Rectal smooth muscle tissue (tissue), 1 donor: ENCODE data around the gene TPSAB1.
"Not testable (repeated sequence)": the region's sequence is repeated elsewhere in the genome, so short reads cannot be mapped to it uniquely, and the experiment has no call there.

Source experiments
- H3K27ac ChIP-seq: one replicate; pipeline ENCODE4 v1.7.0; 2013; ENCODE audit warnings: low read depth, low read length, inconsistent platforms
- H3K27me3 ChIP-seq: one replicate; pipeline ENCODE4 v1.7.0; 2013; ENCODE audit warnings: low read length; ENCODE audit not compliant: control insufficient read depth, insufficient read depth
- H3K36me3 ChIP-seq: one replicate; pipeline ENCODE4 v1.7.0; 2013; ENCODE audit warnings: low read length; ENCODE audit not compliant: control insufficient read depth, insufficient read depth
- H3K4me1 ChIP-seq: one replicate; pipeline ENCODE4 v1.7.0; 2013; ENCODE audit warnings: low read length; ENCODE audit not compliant: control insufficient read depth, insufficient read depth
- H3K4me3 ChIP-seq: one replicate; pipeline ENCODE4 v1.7.0; 2013; ENCODE audit warnings: low read length
- H3K9ac ChIP-seq: one replicate; pipeline ENCODE4 v1.7.0; 2013; ENCODE audit warnings: low read length

Gene TPSAB1

DNA sequence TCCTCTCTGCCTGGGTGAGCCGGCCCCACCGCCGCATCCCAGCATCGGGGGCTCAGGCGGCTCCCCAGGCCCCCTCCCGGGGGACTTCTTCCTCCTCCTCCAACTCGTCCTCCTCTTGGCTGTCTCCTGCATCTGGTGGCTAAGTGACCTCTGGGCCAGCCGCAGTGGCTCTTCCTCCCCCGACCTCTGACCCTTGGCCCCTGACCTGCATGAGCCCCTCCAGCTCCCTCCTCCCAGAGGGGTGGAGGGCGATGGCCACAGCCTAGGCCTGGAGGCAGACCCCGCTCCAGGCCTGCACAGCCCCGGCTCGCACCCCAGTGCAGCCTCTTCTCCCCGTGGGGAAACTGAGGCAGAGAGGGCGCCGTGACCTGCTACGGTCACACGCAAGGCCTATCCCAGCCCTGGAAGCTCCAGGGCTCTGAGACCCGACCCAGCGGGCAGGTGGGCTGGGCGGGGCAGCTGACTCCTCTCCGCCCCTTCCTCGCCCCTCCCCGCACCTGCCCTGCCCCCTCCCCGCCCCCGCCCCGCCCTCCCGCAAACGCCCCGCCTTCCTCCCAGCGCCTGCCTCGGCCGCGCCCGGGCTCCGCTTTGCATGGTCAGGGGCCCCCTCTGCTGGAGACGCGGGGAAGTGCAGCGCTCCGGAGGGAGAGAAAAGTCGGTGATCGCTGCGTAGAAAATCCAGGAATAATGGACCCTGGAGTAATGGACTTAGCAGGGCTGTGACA, 8.7 kb downstream of the TPSAB1 start:
- H3K36me3 ChIP-seq, H3K9ac ChIP-seq, H3K4me1 ChIP-seq, H3K27ac ChIP-seq, H3K4me3 ChIP-seq, H3K27me3 ChIP-seq: not testable (repeated sequence)

DNA sequence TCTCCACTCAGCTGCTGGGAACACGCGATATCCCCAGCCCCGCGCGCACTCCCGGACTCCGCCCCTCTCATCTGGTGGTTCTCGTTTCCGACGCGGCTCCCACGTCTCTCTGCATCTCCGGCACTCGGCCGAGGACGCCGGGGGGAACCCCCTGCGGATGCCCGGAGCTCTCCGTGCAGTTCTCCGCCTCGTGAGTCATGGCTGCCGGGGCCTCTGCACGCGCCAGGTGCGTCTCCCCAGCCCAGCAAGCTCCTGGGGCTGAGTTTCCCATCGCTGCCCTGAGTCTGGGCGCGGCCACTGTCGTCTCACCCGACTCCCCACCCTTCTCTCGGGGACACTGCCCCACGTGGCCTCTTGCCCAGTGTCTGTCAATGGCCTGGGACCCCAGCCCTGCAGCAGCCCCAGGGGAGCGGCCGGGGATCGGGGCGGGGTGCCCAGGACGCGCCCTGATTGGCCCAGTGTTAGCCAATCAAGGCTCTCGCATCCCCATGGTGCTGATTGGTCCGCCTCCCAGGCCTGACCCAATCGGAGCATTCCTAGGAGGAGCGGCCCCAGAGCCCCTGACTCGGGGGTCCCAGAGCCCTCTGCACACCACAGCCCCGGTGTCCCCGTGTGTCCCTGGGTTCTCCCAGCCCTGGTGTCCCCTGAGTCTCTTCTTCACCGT, 13.3 kb downstream of the TPSAB1 start:
- H3K4me3 ChIP-seq, H3K36me3 ChIP-seq: not testable (repeated sequence)

DNA sequence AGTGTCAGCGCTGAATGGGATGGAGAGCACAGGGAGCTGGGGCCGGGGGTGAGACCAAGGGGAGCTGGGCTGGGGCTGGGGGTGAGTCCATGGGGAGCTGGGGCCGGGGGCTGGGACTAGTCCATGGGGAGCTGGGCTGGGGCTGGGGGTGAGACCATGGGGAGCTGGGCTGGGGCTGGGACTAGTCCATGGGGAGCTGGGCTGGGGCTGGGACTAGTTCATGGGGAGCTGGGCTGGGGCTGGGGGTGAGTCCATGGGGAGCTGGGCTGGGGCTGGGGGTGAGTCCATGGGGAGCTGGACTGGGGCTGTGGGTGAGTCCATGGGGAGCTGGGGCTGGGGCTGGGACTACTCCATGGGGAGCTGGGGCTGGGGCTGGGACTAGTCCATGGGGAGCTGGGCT, 14.3 kb downstream of the TPSAB1 start:
- not testable (repeated sequence) for H3K9ac ChIP-seq, H3K27me3 ChIP-seq, H3K27ac ChIP-seq, H3K4me3 ChIP-seq, H3K4me1 ChIP-seq, H3K36me3 ChIP-seq

More for the DNA sequence above, 13.3 kb downstream of the TPSAB1 start:
- H3K4me1 ChIP-seq, H3K9ac ChIP-seq, H3K27me3 ChIP-seq, H3K27ac ChIP-seq: not testable (repeated sequence)

DNA sequence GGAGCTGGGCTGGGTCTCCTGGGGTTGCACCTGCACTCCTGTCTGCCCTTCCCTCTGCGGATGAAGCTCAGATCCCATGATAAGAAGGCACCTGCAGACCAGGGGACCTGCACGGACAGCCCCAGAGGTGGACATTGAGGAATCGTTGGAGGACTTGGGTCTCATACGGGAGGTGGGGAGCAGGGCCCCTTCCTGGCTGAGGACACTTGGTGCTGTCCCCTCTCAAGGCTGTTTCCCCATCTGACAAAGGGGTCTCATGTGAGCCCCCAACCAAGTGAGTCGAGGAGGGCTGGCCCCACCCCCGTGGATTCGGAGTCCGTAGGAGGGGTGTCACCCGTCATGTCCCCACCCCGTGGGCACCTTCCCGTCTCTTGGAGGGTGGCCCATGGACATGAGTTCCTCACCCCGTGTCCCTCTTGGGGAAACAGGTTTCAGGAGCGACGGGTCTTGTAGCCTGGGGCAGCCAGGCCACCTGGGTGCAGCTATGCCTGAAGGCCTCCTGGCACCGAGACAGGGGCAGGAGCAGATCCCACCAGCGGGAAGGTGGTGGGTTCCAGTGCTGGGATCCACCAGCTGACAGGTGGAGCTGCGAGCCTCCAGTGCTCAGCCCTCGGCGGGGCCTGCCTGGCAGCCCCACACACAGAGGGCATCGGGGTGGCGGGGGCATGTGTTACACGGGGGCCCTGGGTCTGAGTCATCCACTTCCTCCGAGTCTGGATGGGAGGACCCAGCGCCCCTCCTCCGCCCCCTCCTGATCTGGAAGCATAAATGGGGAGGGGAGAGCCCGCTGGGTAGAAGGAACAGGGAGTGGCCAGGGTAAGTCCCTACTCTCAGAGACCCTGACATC, 15.0 kb downstream of the TPSAB1 start, which contains the start of gene TPSD1:
Gene TPSD1, plus strand, starts transcription at position 794 of the 847 bp plus-strand sequence. CDS start 212 bp downstream, outside the sequence.
- not testable (repeated sequence) for H3K27ac ChIP-seq, H3K27me3 ChIP-seq, H3K4me1 ChIP-seq, H3K36me3 ChIP-seq, H3K9ac ChIP-seq, H3K4me3 ChIP-seq

DNA sequence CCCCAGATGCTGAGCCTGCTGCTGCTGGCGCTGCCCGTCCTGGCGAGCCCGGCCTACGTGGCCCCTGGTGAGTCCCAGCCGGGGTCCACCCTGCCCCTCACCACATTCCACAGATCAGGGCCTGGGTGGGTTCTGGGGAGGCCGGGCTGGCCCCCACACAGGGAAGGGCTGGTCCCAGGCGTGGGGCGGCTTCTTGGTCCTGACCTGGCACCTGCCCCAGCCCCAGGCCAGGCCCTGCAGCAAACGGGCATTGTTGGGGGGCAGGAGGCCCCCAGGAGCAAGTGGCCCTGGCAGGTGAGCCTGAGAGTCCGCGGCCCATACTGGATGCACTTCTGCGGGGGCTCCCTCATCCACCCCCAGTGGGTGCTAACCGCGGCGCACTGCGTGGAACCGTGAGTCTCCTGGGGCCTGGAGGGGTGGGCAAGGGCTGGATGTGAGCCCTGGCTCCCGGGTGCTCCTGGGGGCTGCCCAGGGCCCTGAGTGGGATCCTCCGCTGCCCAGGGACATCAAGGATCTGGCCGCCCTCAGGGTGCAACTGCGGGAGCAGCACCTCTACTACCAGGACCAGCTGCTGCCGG, 15.9 kb downstream of the TPSAB1 start:
- not testable (repeated sequence) for H3K36me3 ChIP-seq, H3K27me3 ChIP-seq, H3K4me3 ChIP-seq, H3K4me1 ChIP-seq, H3K27ac ChIP-seq, H3K9ac ChIP-seq

DNA sequence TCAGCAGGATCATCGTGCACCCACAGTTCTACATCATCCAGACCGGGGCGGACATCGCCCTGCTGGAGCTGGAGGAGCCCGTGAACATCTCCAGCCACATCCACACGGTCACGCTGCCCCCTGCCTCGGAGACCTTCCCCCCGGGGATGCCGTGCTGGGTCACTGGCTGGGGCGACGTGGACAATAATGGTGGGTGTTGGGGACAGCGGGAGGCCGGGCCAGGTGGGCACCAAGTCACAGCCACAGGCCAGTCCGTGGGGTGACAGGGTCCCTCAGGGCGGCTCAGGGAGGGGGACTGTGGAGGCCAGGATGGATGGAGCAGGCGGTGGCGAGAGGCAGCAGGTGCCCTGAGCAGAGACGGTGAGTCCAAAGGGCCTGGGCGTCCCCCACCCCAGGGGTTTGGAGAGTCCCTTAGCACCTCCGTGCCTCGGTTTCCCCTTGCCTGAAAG, 16.4 kb downstream of the TPSAB1 start:
- Histone ChIP-seq H3K9ac (no peak overlapping the region), H3K4me1 (no peaks in the 10 kb centered on the region), H3K36me3 (no peaks in the 10 kb centered on the region), H3K4me3 (no peak overlapping the region), H3K27me3 (peaks cover 11% of the 10 kb centered on the region), H3K27ac (no peak overlapping the region)

DNA sequence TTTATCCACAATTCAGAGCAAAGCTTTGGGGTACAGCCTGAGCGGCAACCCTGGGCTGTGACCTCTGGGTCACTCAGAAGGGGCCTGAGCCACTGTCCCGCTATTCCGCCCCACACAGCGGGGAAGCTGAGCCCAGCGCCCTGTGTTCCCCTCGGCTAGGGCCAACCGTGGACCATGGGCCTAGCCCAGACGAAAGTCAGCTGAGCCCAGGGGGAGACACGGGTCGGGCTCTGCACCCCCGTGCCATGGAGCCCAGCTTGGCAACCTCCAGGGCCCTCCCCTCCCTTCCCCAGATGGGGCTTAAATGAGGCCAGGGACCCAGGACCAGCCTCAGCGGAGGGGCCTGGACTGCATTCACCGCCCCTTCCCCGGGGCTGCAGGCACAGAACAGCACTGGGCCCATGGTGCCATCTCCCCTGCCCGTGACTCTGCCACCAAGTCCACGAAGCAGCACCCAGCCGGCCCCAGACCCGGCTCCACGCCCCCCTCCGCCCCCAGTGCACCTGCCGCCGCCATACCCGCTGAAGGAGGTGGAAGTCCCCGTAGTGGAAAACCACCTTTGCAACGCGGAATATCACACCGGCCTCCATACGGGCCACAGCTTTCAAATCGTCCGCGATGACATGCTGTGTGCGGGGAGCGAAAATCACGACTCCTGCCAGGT, 17.2 kb downstream of the TPSAB1 start:
- Histone ChIP-seq H3K4me1 (no peaks in the 10 kb centered on the region), H3K27ac (no peak overlapping the region), H3K9ac (no peak overlapping the region), H3K27me3 (peaks cover 11% of the 10 kb centered on the region), H3K4me3 (no peak overlapping the region), H3K36me3 (no peaks in the 10 kb centered on the region)

DNA sequence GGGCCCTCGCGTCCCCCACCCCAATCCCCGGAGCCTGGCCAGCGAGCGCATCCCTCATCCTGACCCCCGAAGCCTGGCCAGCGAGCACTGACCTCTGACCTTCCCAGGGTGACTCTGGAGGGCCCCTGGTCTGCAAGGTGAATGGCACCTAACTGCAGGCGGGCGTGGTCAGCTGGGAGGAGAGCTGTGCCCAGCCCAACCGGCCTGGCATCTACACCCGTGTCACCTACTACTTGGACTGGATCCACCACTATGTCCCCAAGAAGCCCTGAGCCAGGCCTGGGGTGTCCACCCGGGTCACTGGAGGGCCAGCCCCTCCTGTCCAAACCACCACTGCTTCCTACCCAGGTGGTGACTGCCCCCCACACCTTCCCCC, 17.7 kb downstream of the TPSAB1 start:
- no peak overlapping the region for H3K9ac ChIP-seq
- H3K4me1 ChIP-seq = no peaks in the 10 kb centered on the region
- peaks cover 11% of the 10 kb centered on the region for H3K27me3 ChIP-seq
- no peak overlapping the region for H3K4me3 ChIP-seq
- no peaks in the 10 kb centered on the region for H3K36me3 ChIP-seq
- no peak overlapping the region for H3K27ac ChIP-seq

DNA sequence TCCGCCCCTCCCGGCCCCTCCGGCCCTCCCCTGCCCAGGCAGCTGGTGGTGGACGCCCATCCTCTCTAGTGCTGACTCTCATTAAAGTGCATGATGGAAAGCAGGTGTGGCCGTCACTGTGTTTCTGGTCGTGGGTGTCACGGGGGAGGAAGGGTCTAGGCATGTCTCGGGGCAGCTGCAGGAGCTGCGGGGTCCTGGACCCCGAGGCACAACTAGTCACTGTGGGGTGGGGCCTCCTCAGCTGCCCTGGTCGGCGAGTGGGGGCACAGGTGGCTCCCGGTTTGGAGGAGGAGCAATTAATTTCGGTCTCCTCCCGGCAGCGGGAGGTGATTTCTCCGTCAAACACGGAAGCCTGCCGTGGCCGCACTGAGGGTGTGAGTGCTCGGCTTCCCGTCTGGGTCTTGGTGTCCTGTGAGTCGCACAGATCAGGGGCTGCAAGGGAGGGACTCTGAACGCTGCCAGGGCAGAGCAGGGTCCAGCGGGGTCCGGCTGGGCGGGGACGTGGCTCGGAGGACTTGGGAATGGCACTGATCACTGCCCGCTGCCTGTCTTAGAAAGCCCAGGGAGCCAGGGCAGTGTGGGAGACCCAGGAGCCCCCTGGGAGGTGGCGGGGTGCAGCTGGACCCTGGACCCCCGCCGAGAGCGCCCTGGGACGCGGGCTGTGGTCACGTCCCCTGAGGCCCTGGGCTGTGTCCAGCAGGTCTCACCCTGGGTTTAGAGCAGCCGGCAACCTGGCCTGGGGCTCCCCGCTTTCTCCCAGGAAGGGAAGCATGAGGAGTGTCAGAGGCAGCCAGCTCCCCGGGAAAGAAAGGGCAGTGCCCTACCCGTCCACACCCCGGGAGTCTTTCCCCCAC, 18.6 kb downstream of the TPSAB1 start:
- Histone ChIP-seq H3K4me1 (no peaks in the 10 kb centered on the region), H3K4me3 (no peak overlapping the region), H3K36me3 (no peaks in the 10 kb centered on the region), H3K27ac (no peak overlapping the region), H3K27me3 (peaks cover 11% of the 10 kb centered on the region), H3K9ac (no peak overlapping the region)

DNA sequence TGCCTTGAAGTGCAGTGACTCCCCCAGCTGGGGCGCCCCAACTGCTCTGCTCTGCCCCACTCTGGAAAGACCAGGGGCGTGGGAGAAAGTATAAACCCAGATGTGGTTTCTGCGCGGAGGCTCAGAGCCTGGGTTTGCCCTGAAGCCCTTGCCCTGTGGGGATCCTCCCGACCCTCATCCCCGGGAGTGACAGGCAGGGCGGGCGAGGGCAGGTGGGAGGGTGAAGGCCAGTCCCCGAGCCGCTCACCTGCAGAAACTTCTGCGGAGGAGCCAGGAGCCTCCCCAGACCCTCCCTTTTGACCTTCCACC, 19.2 kb downstream of the TPSAB1 start:
- Histone ChIP-seq H3K27ac (no peak overlapping the region), H3K4me1 (no peaks in the 10 kb centered on the region), H3K36me3 (no peaks in the 10 kb centered on the region), H3K4me3 (no peak overlapping the region), H3K9ac (no peak overlapping the region), H3K27me3 (peaks cover 11% of the 10 kb centered on the region)

DNA sequence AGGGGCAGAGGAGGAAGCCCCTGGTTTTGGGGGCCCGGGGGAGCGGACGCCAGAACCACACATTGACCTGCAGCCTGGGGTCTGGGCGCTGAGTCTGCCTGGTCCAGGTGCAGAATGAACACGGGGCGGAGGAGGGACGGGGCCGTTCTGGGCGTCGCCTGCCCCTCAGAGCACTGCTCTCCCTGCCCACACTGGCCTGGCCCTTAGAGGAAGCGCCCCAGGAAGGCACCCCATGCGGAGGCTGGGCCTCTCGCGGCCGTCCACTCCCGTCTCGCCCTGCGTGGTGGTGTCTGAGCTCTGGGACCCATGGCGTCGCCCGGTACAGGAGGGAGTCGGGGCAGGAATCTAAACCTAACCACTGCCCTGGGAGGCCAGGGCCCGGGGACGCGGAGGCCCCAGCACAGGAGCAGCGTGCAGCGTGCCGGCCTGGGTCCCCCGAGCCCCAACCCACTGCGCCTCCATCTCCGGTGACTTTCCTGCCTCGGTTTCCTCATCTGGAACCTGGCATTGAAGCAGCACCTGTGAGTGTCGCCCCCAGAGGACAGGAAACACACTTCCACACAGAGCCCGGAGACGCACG, 19.7 kb downstream of the TPSAB1 start:
- H3K27ac ChIP-seq = no peak overlapping the region
- H3K4me3 ChIP-seq = no peak overlapping the region
- no peaks in the 10 kb centered on the region for H3K36me3 ChIP-seq
- H3K4me1 ChIP-seq = no peaks in the 10 kb centered on the region
- H3K9ac ChIP-seq = no peak overlapping the region
- peaks cover 11% of the 10 kb centered on the region for H3K27me3 ChIP-seq
